IPS-18c (cell line): Measurements from ENCODE around the gene MSI2.
A peak's percentile ranks its signal among the peaks of the same experiment; 100 is the strongest.

Source experiments
- H3K4me3 ChIP-seq: 2 replicates; pipeline ENCODE4 v1.7.0; 2013; ENCODE audit warnings: low read depth, mild to moderate bottlenecking, low read length, moderate library complexity; ENCODE audit not compliant: insufficient read depth
- H3K9me3 ChIP-seq: one replicate; pipeline ENCODE4 v1.6.1; 2013; ENCODE audit warnings: mild to moderate bottlenecking, low read length, moderate library complexity; ENCODE audit not compliant: control insufficient read depth, insufficient read depth

The MSI2 gene

DNA sequence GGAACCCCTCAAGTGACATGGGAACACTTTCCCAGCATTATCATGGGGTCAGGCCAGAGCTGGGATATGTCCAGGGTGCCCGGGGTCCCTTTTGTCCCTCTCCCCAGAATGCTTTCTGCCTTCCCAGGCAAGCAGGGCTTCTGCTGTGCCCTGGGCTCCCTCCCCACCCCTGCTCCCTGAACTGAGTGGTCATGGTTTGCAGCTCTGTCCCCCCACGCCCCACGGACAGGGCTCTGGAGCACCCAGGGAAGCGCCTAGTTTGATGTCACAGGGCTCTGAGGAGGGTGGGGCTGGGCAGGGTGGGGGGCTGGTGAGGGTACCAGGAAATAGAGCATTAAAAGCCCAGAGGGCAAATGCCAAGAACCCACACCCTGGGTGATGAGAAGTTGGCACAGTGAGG, 396.5 kb downstream of the MSI2 start:
- no peak overlapping the region for H3K4me3 ChIP-seq
- H3K9me3 ChIP-seq: no peaks in the 10 kb centered on the region

DNA sequence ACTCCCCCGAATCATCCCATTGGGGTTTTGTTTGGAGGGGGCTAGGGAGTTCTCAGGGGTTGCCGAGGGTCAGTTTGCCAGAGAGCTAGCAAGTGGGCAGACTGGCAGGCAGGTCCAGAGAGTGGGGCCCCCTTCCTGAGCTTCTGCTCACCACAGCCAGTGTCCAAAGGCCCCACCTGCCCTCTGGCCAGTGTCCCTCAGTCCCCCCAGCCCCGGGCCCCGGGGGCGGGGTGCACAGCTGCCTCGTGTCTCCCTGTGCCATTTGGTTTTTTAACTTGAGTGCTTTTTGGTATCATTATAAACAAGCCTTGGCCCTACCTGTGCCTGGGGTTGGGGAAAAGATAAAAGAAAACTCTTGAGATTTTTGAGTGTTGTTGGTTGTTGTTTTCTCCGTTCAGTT, 397.0 kb downstream of the MSI2 start:
- no peaks in the 10 kb centered on the region for H3K9me3 ChIP-seq
- no peak overlapping the region for H3K4me3 ChIP-seq

DNA sequence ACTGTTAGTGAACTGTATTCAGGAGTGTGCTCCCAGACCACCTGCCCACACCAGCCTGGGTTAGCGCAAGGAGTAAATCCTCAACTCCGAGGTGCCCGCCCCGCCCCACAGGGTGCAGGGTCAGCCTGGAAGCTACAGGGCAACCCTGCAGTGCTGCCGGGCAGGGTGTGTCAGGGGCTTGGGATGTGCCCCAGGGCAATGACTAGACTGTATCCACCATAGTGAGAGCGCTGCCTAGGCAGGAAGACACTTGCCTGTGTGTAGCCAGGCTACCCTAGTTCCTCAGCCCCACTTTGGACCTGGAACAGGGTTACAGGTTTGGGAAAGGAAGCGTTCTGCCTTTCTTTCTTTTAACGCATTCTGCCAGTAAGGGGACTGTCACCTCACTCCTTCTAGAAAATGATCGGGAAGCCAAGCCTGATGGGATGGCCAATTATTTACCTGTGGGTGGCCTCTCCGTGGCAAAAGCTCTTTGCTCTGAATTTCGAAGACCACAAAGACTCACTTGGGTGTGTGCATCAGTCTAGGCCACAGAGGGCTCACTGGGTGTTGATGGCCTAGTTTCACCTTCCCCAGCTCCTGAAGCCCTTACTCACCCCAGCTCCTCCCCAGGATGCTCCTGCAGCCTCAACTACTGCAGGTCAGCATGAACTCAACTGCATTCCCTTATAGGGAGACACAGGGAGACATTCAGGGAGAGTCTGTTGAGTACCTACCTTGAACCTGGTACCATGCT, 397.9 kb downstream of the MSI2 start:
- Histone ChIP-seq H3K9me3 (no peaks in the 10 kb centered on the region), H3K4me3 (no peak overlapping the region)

DNA sequence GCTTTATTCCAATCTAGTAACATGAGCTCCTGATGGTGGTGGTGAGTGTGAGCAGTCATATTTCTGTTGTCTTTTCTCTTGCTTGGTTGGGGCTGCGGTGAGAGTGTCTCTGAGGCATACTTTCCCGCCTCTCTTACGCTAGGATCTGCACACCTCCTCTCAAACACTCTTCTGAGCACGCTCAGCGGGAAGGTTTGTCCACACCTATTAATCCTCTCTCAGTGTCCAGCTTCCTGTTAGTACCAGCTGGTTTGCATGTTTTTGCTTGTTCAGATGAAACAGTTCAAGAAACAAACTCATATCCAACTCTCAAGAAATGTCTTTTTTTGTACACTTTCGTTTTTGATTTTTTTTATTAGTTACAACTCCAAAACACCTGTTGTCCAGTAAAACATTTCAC, 399.2 kb downstream of the MSI2 start:
- H3K4me3 ChIP-seq: no peak overlapping the region
- no peaks in the 10 kb centered on the region for H3K9me3 ChIP-seq

DNA sequence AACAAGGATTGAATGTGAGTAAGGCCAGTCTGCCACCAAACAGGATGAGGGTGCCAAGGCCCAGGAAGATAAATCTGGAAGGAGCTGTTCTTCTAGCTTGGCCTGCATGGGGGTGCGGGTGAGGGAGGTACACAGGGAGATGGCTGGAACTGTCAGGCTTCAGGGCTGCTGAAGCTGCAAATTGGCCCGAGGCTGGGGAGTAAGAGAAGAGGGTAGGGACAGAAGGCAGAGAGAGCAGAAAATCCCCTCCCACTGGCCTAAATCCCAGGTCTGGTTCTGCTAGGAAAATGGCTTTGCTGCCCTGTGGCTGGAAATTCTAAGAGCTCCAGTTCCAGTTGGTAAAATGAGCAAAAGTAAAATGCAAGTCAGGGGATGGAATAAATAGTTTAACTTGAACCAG, 400.9 kb downstream of the MSI2 start:
- Histone ChIP-seq H3K9me3 (no peaks in the 10 kb centered on the region), H3K4me3 (no peak overlapping the region)

DNA sequence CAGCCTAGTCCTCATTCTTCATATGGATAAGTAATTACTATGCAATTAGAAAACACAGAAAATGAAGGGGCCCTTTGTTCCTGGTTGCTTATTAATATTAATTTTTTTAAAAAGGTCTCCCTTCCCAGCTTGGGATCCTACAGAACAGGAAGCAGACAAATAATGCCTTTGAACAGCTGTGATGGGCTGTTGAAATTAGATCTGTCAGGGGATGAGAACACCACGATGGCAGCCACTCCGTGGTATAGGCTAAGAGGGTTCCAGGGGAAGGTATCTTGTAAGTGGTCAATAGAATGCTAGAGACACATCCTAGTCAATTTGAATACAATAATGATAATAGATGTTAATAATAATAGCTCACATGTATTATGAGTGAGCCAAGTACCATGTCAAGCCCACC, 405.7 kb downstream of the MSI2 start:
- Histone ChIP-seq H3K4me3 (no peak overlapping the region), H3K9me3 (no peaks in the 10 kb centered on the region)

DNA sequence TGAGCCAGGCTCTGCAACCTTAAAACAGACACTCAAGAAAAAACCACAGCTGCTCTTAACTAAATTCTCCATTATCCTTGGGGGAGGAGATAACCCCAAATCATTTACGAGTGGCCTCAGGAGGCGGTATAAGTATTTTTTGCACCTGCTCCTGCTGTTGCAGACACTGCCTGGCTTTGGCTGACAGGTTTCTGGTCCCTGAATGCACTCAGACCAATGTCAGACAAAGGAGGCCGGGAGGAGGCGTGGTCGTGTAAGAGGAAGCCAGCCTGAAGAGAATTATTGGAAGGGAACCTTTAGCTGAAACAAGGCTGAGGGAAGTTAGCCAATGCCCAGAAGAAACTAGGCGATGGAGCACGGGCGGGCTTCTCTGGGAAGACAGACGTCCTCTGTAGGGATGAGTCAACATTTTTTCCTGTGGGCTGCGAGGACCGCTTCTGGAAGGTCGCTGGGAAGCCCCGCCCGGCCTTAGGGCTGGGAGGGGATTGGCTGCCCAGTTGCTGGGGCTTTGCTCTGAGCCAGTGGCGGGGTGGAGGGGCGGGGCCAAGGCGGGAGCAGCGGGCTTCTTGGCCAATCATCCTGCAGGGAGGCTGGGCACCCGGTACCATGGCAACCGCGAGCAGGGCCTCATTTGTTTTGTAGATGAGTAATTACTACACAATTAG, 406.5 kb downstream of the MSI2 start:
- Histone ChIP-seq H3K9me3 (no peaks in the 10 kb centered on the region), H3K4me3 (peak overlapping the region; percentile 53; the same call in 1 of the 2 replicates)

DNA sequence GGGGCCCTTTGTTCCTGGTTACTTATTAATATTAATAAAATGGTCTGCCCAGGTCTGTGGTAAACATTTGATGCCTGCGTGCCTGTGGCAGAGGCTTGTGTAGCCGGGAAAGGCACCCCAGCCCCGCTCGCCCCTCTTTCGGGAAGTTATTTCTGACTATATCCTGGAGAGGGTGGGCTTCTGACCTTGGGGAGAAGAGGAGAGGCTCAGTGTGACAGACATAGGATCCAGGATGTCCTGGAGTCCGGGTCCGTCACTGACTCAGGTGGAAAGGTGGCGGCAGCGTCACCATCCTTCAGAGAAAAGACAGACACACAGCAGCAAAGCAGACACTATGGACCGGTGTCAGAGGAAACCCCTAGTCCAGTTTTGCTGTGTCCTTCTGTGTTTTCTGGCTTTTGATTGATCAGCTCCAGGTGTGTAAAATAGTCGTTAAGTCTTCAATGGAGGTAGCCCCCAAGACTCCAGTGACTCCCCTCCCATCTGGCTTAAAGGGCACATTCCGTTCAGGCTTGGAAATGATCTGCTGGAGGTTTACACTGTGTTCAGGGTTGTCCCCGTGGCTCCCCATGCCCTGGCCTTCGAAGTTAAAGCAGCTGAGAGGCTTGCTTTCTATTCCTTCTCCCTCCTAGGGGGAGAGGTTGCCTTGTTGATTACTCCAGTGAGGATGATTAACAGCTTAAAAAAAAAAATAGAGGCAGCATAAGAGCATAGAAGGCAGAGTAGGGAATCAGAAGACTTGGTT, 407.2 kb downstream of the MSI2 start:
- Histone ChIP-seq H3K9me3 (no peaks in the 10 kb centered on the region), H3K4me3 (no peak overlapping the region)

DNA sequence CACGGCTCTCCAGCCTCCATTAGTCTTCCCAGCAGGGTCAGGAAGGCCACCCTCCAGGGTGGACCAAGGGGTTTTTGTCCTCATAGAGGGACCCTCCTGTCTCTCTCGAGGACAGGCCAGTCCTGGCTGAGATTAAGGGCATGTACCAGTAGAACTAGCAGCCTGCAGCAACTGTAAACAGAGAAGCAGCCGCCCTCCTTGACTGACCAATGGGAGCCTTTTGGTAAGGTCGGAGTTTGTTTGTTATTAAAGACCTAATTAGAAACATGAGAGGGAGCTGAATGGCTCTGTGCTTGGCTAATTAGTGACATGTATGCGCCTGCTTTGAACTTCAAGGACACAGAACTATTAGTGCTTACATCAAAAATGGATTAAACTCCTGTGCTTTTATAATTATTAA, 408.8 kb downstream of the MSI2 start:
- no peaks in the 10 kb centered on the region for H3K9me3 ChIP-seq

DNA sequence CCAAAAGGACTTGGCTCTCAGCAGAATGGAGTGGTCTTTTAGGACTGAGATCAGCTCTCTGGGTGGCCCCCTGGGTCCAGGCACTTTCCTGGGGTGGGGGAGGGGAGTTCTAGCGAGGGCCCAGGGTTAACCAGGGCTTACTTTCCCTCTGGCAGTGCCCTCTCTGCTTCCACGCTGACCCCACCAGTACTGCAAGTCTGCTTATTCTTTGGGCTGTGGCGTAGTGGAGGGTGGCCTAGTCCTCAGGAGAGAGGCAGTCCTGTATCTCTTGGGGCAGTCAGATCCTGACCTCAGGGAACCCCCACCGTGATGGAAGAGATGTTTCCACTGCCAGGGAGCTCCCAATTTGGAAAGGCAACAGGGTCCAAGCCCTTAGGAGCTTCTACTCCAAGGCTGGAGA, 409.4 kb downstream of the MSI2 start:
- no peaks in the 10 kb centered on the region for H3K9me3 ChIP-seq
- H3K4me3 ChIP-seq: no peak overlapping the region

More for the DNA sequence above, 408.8 kb downstream of the MSI2 start:
- no peak overlapping the region; the same call in 1 of the 2 replicates for H3K4me3 ChIP-seq

DNA sequence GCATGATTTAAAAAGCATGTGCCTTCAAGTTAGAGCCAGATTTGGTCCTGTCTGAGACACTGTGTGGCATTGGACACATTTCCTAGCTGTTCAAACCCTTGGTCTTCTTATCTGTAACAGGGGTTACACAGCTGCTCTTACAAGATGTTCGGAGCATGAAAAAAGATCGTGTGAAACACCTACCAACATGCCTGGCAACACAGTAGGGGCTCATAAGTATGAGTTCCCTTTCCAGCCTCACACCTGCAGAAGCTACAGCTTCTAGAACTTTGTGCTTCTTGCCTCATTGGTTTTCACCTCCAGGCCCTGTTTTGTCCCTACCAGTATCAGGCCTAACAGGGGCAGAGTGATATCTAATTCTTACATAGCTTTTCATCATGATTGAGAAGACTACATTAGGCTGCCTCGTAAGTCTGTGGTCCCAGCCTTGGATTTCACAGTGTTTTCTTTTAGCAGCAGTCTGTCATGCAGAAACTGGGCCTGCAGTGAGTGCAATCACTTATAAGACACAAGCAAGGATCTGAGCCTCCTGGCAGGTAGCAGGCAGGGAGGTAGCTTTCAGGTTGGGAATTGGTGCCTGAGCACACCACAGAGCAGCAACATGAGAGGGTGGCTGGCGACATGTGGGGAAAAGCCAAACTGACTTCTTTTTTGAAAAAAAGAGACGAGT, 410.0 kb downstream of the MSI2 start:
- Histone ChIP-seq H3K4me3 (no peak overlapping the region), H3K9me3 (no peaks in the 10 kb centered on the region)

DNA sequence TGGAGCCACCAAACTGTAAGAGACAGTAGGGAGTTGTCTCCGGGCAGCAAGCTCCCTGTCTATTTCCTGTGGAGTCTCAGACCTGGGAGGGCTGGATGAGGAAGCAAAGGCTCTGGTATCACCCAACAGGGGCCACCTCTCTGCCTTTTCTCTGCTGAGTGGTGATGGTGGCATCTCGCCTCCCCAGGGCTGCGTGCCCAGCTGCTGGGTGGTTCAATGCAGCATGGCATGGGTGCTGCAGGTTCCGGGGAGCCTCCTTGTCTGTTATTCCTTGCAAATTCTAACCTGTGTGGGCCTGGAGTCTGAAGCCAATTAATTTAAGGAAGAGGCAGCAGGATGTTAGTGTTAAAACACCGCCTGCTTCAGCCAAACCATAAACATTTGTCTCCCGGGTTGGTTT, 410.6 kb downstream of the MSI2 start:
- Histone ChIP-seq H3K4me3 (no peak overlapping the region), H3K9me3 (no peaks in the 10 kb centered on the region)

DNA sequence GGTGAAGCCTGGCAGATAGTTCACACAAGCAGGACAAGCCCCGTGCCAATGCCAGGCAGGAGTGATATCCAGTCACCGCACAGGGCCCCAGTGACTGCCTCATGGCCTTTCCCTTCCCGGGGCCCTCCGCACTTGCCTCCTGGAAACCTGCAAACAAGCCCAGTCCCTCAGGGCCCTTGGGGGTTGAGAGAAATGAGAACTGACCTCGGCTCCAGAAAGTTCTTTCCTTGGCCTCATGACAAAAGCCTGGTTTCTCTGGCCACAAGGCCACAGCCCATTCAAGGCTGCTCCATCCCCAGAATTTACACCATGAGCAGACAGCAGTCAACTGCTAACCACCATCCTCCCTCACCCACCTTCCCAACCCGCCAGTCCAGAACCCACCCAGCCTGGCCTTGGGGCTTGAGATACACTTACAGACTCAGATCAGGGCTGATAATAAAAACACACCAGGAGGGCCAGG, 411.2 kb downstream of the MSI2 start:
- Histone ChIP-seq H3K9me3 (no peaks in the 10 kb centered on the region), H3K4me3 (no peak overlapping the region)

DNA sequence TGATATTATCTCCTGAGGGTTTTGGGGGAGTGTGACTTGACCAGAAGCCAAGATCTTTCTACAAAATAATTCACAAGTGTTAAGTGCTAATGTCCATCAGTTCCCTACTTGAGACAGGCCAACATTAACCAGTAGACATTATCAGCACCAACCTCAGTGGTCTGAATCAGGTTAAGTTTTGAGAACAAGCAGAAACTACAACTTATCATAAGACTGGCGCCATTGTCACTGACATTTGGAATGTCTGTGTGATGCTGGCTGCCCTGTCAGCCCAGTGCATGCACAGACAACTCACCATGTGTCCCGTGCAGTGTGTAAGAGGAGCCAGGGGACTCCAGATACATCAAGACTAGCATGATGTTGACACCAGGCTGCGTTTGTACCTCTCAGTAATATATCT, 412.0 kb downstream of the MSI2 start:
- Histone ChIP-seq H3K9me3 (no peaks in the 10 kb centered on the region), H3K4me3 (no peak overlapping the region)

DNA sequence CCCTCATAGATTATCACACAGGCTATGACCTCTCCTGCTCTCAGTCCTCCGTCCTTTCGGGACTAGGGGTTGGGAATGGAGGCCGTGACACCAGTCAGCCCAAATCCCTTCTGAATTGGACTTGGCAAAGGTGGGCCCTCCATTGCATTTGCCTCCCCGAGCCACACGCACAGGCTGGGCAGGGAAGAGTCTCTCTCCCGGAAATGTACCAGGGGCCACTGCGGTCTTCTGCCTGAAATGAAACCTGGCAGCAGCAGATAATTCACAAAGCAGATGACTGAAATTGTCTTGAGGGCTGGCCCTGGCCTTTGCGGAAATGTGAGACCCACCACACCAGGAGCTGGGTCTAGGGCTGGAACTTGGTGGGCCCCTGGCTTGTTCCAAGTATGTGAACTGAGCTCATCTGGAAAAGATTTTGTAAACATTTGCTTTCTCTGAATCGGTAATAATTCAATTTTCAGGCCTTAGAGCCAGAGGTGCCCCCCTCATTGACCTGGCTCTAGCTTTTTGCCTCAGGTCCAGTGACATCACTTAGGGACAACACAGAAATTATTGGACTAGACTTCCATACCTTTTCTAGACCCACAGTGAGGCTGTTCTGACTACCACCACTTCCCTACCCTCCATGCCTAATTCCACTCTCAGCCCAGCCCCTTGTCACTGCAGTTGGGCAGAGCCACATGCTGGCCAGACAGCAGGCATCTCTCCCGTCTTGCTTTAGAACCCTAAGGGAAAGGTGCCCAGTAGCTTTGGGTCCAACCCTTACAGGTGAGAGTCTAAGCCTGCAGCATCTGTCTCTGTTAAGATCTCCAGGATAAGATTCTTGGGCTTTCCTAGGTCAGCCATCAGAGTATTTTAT, 413.6 kb downstream of the MSI2 start:
- H3K9me3 ChIP-seq: no peaks in the 10 kb centered on the region
- H3K4me3 ChIP-seq: no peak overlapping the region

DNA sequence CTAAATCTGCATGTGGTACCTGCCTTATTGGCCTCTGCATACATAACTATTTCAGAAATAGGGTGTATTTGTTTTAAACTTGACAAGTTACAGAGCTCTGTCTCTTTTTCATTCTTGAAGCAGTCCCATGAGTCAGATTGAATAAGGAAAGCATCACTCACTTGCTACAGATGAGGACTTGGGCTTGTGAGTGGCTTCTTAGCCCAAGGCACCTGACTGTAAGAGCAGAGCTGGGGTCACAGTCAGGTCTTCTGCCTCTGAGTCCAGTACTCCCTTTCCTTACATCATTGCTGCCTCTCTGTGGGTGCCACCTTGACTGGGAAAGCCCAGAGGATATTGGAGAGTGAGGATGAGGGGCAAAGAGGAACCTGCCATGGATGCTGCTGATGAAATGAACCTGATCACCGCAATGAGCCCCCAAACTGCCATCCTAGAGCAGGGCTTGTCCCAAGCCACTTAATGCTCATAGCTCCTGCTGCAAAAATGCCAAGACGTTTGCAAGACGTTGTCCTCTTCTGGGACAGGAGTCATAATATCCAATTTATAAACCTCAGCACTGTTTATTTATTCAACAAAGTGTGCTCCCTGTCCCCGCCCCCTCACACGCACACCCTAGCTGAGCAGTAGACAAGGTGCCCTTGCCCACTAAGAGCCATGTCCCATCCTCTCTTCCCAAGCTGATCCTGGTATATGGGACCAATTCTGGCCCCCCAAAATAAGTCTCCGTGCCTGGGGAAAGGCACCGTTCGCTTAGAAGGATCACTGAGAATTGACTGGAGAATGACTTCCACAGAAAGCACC, 414.6 kb downstream of the MSI2 start:
- Histone ChIP-seq H3K9me3 (no peaks in the 10 kb centered on the region), H3K4me3 (no peak overlapping the region)
